ENCODE measurements around the gene NAALADL2.

GRCh38 chr3:174907027-174907426, 47.9 kb downstream of the NAALADL2 start:
- TF ChIP-seq CTCF (IDR thresholded peaks at IDR 0.05) (no peak), POLR2A (IDR thresholded peaks at IDR 0.05) (no peak)
